Vagina (tissue), 2 donors: ENCODE measurements around the gene LPAR1. TPM values are rescaled to one million over a fixed set of nuclear protein-coding genes. Genes with fewer than 3 reads are reported as not detected.

Source experiments
- DNase-seq, 2 donors: peaks; one replicate each; pipeline ENCODE4 v3.0.0-alpha.2; 2017; ENCODE audit errors: extremely low spot score in 2 of 2
- H3K27ac ChIP-seq: fragments of 200-600 bp; sonication (generic); one replicate; pipeline ENCODE4 v1.5.1; 2019
- H3K27me3 ChIP-seq: fragments of 200-600 bp; sonication (generic); one replicate; pipeline ENCODE4 v1.5.1; 2019
- H3K36me3 ChIP-seq, 2 donors: fragments of 200-600 bp; sonication (generic); one replicate each; pipeline ENCODE4 v1.5.1; 2017 to 2019
- H3K4me1 ChIP-seq: fragments of 200-600 bp; sonication (generic); one replicate; pipeline ENCODE4 v1.5.1; 2019
- H3K4me3 ChIP-seq, 2 donors: fragments of 200-600 bp; sonication (generic); 1 replicate in 1 of 2; 2 replicates in 1 of 2; pipeline ENCODE4 v1.5.1; 2016 to 2019
- H3K9me3 ChIP-seq: fragments of 200-600 bp; sonication (generic); one replicate; pipeline ENCODE4 v1.5.1; 2019
- CTCF ChIP-seq, 3 experiments: fragments of 450-650 bp in 2 of 3; fragments of 200-600 bp in 1 of 3; sonication (generic) in 1 of 3; IDR thresholded peaks; one replicate each; pipeline ENCODE4 v1.5.1; 2017 to 2019; ENCODE audit warnings: antibody characterized with exemption in 3 of 3, mild to moderate bottlenecking in 2 of 3, moderate library complexity in 2 of 3
- POLR2A ChIP-seq, 2 donors: fragments of 450-650 bp; IDR thresholded peaks; one replicate each; pipeline ENCODE4 v1.6.1; 2017; ENCODE audit warnings: antibody characterized with exemption in 2 of 2, mild to moderate bottlenecking in 2 of 2, moderate library complexity in 2 of 2
- POLR2AphosphoS5 ChIP-seq, 2 donors: sonication (generic); formaldehyde crosslinking; IDR thresholded peaks; one replicate each; pipeline ENCODE4 v1.9.0; 2017; ENCODE audit warnings: antibody characterized with exemption in 2 of 2, mild to moderate bottlenecking in 2 of 2, low read depth in 1 of 2; ENCODE audit not compliant: insufficient read depth in 1 of 2
- intact Hi-C: fragments of 100-400 bp; cut with DNase I; formaldehyde crosslinking; loops from one replicate; pipeline ENCODE4 v1.15.1; 2023
- total RNA-seq: library from RNA; depleted of rRNA; stranded (reverse); fragments of >200 nt; gene quantifications from one replicate; pipeline ENCODE4 v1.2.3, GENCODE V29; 2016

The LPAR1 gene
- total RNA-seq, 1 donor from 2014 or later, result 83.0 TPM

- intact Hi-C loops, result loop anchor here (10.0 kb wide), 1 partner anchor 118 kb away; the partner anchor contains the start of gene LPAR1
- Histone ChIP-seq H3K36me3 (no peaks in the 10 kb centered on the region), H3K9me3 (no peaks in the 10 kb centered on the region), H3K4me3 (no peak overlapping the region), H3K4me1 (peaks cover 18% of the 10 kb centered on the region), H3K27me3 (no peaks in the 10 kb centered on the region), H3K27ac (no peak overlapping the region)
- DNase-seq, result no peak
- TF ChIP-seq POLR2A (IDR thresholded peaks at IDR 0.05) (no peak), POLR2AphosphoS5 (IDR thresholded peaks at IDR 0.05; ENCODE audit: insufficient read depth in 1 of 2, low read depth in 1 of 2) (no peak), CTCF (IDR thresholded peaks at IDR 0.05) (no peak)
Measured at GRCh38 chr9:110916403-110916802, 121.9 kb downstream of the LPAR1 start.

DNA sequence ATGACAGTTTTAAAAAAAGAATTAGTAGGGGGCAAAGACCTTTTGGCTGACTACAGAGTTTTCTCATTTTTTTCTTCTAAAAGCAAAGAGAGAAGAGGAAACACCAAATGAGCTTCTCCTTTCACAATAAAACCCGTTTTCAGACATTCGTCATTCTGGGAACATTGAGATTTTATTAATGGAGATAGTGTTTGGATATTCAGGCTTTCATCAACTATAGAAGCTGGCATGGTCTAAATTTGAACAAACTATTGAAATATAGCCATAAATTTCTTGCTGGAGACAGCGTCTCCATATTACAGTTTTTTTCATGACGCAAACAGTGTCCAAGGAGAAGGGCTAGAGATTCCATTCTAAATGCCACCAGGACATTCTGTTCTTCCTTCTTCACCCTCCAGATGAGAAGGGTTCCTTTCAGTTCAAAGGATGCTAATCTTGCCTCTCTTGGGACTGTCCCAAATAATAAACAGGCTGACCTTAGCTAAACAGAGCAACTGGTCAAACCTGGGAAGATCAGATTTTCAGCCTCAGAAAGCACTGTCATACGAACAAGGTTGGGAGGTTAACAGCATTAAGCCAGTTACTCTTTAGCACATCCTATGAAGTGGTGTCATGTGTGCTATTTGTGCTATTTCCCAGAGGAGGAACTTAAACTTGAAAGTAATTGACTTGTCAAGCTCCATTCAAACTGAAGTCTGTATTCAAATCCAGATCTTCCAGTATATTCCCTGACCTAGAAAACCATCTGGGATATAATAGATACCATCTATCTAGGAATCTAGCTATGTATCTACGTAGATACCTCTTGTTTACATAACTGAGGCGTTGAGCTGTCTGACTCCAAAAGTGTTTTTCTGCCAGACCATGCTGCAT is 125.6 kb downstream of the LPAR1 start:
- H3K9me3 ChIP-seq, result no peaks in the 10 kb centered on the region
- no peak for TF ChIP-seq CTCF (IDR thresholded peaks at IDR 0.05)
- TF ChIP-seq POLR2A (IDR thresholded peaks at IDR 0.05), result no peak
- no peak for TF ChIP-seq POLR2AphosphoS5 (IDR thresholded peaks at IDR 0.05; ENCODE audit: insufficient read depth in 1 of 2, low read depth in 1 of 2)
- no peak overlapping the region for H3K4me3 ChIP-seq
- H3K36me3 ChIP-seq, result no peaks in the 10 kb centered on the region
- no peak for DNase-seq
- no peak overlapping the region for H3K27ac ChIP-seq
- intact Hi-C loops, result loop anchor here (5.0 to 10.0 kb wide), 2 partner anchors 122 to 260 kb away; partner anchors contain the start of gene LPAR1
- no peaks in the 10 kb centered on the region for H3K27me3 ChIP-seq
- H3K4me1 ChIP-seq, result no peaks in the 10 kb centered on the region

- no peak for DNase-seq
- Histone ChIP-seq H3K4me1 (no peaks in the 10 kb centered on the region), H3K36me3 (no peaks in the 10 kb centered on the region), H3K27ac (no peak overlapping the region), H3K9me3 (no peaks in the 10 kb centered on the region), H3K4me3 (no peak overlapping the region), H3K27me3 (no peaks in the 10 kb centered on the region)
- intact Hi-C loops, result loop anchor here (5.0 to 10.0 kb wide), 2 partner anchors 123 to 260 kb away; partner anchors contain the start of gene LPAR1
- TF ChIP-seq CTCF (IDR thresholded peaks at IDR 0.05) (no peak), POLR2AphosphoS5 (IDR thresholded peaks at IDR 0.05; ENCODE audit: insufficient read depth in 1 of 2, low read depth in 1 of 2) (no peak), POLR2A (IDR thresholded peaks at IDR 0.05) (no peak)
Measured at GRCh38 chr9:110911659-110912418, 126.4 kb downstream of the LPAR1 start.

- DNase-seq, result no peak
- intact Hi-C loops, result no loop called here
Measured at GRCh38 chr9:110908894-110909293, 129.4 kb downstream of the LPAR1 start.

More at GRCh38 chr9:110908894-110909293, 129.4 kb downstream of the LPAR1 start:
- no peaks in the 10 kb centered on the region for H3K9me3 ChIP-seq
- H3K36me3 ChIP-seq, result no peaks in the 10 kb centered on the region
- no peaks in the 10 kb centered on the region for H3K27me3 ChIP-seq
- TF ChIP-seq POLR2AphosphoS5 (IDR thresholded peaks at IDR 0.05; ENCODE audit: insufficient read depth in 1 of 2, low read depth in 1 of 2) (no peak), POLR2A (IDR thresholded peaks at IDR 0.05) (no peak), CTCF (IDR thresholded peaks at IDR 0.05) (no peak)
- H3K4me1 ChIP-seq, result no peaks in the 10 kb centered on the region
- no peak overlapping the region for H3K27ac ChIP-seq
- H3K4me3 ChIP-seq, result no peak overlapping the region
